GM19351 (cell line): ENCODE results near the gene VPS16.

Source experiments
- ATAC-seq: cut with Tn5 transposase; IDR thresholded peaks from one replicate; pipeline ENCODE4 v1.9.1; 2021; ENCODE audit warnings: mild to moderate bottlenecking, moderate library complexity; ENCODE audit not compliant: unreplicated experiment

VPS16 gene

GRCh38 chr20:2840138-2840966, at the start of gene VPS16, which contains the start of gene PCED1A:
Gene VPS16 (plus strand): TSS chr20:2840745. CDS start chr20:2840775, 30 bp downstream.
Gene PCED1A (minus strand): TSS chr20:2840655. CDS start chr20:2839912, 743 bp downstream.
- ATAC-seq = peak; percentile 97

DNA sequence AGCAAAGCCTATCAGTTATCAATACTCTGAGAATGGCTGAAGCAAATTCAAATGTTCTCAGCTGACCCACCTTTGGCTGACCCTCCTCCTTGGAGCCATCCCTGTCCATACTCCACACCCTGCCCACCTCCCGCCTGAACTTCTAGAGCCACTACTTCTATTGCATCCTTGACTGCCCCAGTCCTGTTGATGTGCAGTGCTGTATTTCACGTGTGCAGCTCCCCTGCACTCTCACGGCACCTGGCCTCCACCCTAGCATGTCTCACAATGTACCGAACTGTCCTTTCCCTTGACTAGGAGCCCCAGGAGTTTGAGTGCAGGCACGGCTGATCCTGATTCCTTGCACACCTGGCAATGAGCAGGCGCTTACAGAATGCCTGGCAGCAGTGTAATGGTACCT, 47.1 kb upstream of the VPS16 start:
- no peak for ATAC-seq

GRCh38 chr20:2794202-2794748, 46.3 kb upstream of the VPS16 start:
- ATAC-seq = no peak

DNA sequence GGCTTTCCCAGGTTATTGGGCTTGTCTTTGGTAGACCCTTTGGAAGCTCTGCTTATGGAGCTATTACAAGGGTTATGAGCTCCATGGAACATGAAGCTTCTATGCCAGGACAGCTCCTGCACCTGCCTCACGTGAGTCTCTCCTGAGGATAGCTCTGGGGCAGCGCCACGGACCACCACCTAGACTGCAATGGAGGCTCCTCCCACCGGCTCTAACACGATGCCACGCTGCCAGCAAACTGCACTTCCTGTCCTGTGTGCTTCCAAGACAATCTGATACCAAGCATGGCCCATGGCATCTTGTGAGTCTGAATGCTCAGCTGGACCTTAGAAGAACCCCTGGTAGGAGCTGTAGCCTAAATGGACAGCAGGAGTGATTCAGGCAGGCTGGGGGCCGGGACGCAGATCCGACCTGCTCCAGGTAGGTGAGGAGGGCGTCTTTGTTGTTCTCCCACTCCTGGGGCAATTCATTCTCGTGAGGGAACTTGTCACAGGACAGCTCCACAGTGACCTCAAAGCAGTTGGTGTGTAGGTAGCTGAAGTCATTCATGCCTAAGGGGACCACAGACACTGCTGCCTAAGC, 45.6 kb upstream of the VPS16 start:
- ATAC-seq = no peak

- no peak for ATAC-seq
Observed at GRCh38 chr20:2795451-2795850, 45.1 kb upstream of the VPS16 start.

GRCh38 chr20:2796011-2796660, 44.4 kb upstream of the VPS16 start:
- no peak for ATAC-seq

- ATAC-seq = no peak
Observed at GRCh38 chr20:2797136-2797983, 43.2 kb upstream of the VPS16 start.

- ATAC-seq = no peak
Observed at GRCh38 chr20:2798095-2798805, 42.3 kb upstream of the VPS16 start.

DNA sequence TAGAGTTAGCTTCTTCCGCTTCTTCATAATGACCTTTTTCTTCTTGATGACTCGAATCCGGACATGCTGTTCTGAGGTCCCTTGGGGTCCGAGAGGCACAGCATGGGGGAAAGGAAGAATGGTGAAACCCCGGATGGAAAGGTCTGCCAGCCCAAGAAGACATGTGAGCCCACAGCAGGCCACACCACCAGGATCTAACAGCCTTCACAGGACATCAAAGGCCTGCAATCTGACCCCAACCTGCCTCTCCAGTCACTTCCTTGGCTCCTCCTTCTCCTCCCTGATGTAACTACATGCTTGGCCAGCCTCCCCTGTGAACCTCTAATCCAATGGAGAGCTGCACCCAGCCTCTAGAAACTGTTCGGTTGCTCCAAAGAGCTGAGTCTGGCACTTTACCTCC, 41.7 kb upstream of the VPS16 start:
- ATAC-seq = no peak

GRCh38 chr20:2799271-2799670, 41.3 kb upstream of the VPS16 start:
- no peak for ATAC-seq

- no peak for ATAC-seq
Observed at GRCh38 chr20:2799688-2800520, 40.6 kb upstream of the VPS16 start.

- ATAC-seq = no peak
Observed at GRCh38 chr20:2800521-2801285, 39.8 kb upstream of the VPS16 start, which contains the start of gene CPXM1. Gene CPXM1 (minus strand): TSS chr20:2800627. CDS start chr20:2800572, 55 bp downstream.

- no peak for ATAC-seq
Observed at GRCh38 chr20:2801286-2801728, 39.2 kb upstream of the VPS16 start.

- no peak for ATAC-seq
Observed at GRCh38 chr20:2804041-2804828, 36.3 kb upstream of the VPS16 start.

- ATAC-seq = no peak
Observed at GRCh38 chr20:2804852-2805688, 35.5 kb upstream of the VPS16 start.

- no peak for ATAC-seq
Observed at GRCh38 chr20:2805689-2806350, 34.7 kb upstream of the VPS16 start.
